GM19025 (cell line): Measurements from ENCODE around the gene PRKCE.

ENCODE experiments used
- ATAC-seq: cut with Tn5 transposase; IDR thresholded peaks from one replicate; pipeline ENCODE4 v1.9.1; 2021; ENCODE audit warnings: mild to moderate bottlenecking, low read depth, moderate library complexity; ENCODE audit not compliant: unreplicated experiment

PRKCE gene

DNA sequence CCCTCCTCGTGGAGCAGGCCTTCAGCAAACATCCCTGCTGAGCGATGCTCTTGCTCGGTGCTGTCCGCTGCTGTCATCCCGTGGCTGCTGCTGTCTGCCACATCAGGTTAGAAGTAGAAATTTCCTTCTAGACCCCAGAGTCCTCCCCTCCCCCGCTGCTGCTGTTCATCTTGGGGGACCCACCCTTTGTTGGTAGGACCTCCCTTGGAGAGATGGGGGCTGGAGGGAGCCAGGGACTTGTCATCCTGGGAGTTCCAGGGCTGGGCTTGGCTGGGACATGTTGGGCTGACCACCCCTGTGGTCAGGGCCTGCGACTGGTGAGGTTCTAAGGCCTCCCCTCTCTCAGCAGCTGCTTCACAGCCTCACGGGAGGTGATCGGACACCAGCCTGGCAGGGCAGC lies 122.4 kb downstream of the PRKCE start:
- ATAC-seq = no peak

DNA sequence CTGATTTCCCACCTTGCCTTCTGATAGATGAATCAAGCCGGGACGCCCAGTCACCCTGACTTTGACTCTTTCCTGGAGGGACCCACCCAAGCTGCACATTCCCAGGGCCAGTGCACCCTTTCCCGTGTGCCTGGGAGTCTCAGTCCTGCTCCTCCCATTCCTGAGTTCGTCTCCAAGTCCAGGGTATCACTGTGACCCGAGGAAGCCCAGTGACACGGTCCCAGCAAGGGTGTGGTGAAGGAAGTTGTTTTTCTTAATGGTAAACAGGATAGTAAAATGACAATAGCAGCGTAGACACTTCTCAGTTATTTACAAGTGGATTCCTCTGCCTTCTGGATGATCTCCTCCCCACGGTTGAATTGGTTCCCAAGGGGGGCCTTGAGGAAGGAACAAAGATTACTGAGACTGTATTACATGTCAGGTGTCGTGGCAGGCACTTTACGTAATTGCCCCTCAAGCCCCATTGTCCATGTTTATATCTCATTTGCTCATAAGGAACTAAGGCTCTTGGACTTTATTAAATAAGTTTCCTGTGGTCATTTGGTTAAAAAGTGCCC lies 123.3 kb downstream of the PRKCE start:
- no peak for ATAC-seq

DNA sequence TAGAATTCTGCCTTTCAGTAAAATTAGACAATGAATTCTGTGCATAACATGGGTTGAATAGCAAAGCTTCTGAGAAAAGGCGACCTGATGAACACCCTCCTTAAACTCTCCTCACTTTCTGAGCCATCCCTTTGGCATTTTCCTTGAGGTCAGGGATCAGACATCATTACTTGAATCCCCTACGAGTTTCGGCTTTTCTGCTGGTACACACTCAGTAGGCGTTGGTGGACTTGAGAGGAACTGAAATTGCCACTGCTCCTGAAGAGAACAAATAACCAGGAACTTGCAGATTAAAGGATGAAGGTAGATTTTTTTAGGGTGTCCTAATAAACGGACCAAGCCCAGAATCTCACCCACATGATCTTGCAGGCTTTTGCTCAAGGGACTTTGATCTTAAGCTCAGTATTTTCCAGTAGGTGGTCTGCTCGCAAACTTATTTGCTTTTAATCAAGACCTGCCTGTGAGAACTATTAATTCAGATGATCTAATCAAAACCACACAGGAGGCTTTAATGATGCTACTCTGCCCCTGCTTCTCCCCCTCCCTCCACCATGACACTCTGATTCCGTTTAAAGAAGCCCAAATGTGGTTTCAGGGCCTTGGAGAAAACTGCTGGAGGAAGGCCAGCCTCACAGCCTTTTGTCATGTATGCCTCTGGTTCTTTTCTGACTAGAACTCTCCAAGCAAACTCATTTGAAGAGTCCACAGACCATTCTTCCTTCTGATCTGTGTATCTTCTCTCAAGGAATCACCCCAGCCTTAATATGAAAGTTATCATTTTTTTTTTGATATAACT lies 124.9 kb downstream of the PRKCE start:
- ATAC-seq = no peak

DNA sequence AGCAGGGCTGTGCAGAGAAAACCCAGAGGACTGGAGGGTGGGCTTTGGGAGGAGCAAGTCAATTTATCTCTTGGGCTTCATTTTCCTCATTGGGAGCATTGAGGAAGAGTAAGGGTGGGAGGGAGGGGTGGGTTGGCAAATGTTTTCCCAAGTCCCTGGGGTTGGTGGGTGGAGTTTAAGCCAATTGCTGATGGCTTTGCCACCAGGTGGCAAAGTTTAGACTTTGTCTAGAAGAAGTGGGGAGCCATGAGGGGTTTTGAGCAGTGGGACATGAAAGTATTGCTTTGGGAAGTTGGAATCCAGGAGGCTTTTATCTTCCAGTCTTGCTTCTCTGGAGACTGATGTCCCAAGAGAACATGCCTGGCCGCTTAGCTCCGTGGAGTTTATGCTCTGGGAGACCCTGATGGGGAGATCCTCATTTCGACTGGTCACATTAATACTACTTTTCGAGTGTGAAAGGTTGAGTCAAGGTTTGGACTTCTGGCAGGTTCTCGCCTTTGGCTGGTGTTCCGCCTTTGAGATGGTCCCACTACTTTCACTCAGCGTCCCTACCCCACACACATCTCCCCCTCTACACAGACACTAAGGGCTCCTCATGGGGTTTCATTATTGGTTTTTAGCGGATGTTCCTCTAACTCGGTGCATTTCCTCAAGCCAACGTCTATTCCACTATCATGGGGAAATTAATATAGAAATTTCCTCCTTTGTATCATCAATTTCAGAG lies 126.7 kb downstream of the PRKCE start:
- ATAC-seq = no peak

DNA sequence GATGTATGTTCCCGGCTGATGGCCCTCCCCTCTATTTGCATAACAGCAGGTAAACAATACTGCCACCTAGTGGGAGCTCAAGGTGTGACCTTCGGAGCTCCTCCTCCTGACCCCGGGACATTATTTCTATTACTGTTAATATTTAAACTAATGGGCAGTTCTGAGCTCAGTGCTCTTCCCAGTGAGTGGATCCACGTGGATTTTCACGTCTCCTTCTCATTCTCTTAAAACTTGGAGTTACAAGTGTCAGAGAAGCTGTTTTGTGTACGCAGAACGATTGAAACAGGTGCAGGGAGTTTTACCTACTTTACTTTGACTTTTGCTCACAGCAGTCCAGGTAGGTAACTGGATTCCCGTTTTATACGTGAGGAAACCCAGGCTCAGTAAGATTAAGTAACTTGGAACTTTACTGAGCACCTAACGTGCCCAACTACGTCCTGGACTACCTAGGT lies 127.3 kb downstream of the PRKCE start:
- ATAC-seq = no peak

DNA sequence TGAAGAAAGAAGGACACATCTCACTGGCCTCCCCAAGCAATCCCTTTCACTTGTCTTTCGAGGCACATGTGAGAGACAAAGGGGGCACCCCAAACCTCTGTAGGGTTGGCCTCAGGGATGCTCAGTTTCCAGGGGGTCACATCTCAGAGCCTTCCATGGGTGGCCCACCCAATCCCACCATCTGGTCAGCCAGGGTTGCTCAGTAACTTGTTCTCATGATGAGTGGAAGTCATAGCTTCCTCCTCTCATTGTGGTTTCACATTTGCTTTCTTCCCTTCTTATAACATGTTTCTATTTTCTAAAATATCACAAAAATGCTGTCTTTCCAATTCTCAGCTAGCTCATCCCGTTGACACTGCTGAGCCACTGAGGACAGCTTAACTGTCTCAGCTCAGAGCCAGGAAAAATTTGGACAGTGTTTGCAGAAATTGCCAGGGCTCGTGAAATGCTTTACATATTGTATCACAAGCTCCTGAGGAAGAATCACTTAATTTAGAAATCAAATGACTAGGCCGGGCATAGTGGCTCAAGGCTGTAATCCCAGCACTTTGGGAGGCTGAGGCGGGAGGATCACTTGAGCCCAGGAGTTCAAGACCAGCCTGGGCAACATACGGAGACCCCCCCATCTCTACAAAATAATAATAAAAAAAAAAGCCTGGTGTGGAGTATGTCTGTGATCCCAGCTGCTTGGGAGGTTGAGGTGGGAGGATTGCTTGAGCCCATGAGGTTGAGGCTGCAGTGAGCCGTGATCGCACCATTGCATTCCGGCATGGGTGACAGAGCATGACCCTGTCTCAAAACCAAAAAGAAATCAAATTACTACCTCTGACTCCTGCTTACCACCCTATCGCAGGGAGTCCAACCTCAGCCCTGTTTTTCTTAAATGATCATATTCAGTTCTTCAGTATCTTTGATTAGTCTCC lies 129.3 kb downstream of the PRKCE start:
- no peak for ATAC-seq

DNA sequence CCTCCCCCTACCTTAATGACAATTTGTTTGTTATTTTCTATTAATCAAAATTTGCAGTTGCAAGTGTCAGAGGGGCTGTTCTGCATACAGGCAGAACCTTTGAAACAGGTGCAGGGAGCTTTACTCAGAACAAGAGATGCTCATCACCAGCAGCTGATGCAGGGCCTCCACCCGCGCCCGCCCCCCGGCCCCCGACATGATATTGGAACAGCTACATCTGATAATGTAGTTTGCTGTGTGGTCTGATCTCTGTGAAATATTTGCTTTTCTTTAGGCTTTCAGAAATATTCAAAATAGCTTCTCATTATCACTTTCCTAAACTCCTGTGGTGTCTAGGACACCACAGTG lies 130.0 kb downstream of the PRKCE start:
- no peak for ATAC-seq

DNA sequence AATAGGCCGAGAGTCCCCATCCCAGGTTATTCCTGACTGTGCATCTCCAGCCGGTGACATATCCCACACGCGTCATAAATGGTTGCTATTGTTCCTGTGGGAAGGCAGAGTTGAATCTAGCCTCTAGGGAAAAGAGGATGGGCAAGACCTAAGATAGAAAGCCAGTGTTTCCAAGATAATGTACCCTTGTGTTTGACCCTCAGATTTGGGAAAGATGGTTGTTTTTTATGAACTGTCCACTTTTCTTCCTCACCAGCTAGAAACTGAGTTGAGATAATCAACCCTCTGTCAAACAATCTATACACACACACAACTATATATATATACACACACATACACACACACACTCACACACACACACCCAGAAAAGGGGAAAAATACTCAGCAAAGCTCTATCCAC lies 131.0 kb downstream of the PRKCE start:
- ATAC-seq = no peak

DNA sequence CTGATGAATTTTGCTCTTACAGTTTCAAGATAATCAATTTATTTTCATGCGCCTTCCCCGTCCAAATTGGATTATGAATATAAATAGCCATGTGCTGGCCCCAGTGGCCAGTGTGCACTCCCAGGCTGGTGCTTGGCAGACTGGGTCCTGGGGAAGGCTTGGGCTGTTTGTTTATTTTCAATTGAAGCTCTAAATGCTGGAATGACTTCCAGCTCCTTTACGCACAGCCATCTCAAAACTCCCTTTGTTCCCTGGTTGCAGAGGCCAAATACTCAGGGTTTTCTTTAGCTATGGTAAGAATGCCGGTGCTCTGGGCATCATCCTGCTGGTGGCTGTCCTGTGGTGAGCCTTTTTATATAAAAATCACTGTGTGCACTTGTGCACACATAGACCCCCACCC lies 131.5 kb downstream of the PRKCE start:
- no peak for ATAC-seq

DNA sequence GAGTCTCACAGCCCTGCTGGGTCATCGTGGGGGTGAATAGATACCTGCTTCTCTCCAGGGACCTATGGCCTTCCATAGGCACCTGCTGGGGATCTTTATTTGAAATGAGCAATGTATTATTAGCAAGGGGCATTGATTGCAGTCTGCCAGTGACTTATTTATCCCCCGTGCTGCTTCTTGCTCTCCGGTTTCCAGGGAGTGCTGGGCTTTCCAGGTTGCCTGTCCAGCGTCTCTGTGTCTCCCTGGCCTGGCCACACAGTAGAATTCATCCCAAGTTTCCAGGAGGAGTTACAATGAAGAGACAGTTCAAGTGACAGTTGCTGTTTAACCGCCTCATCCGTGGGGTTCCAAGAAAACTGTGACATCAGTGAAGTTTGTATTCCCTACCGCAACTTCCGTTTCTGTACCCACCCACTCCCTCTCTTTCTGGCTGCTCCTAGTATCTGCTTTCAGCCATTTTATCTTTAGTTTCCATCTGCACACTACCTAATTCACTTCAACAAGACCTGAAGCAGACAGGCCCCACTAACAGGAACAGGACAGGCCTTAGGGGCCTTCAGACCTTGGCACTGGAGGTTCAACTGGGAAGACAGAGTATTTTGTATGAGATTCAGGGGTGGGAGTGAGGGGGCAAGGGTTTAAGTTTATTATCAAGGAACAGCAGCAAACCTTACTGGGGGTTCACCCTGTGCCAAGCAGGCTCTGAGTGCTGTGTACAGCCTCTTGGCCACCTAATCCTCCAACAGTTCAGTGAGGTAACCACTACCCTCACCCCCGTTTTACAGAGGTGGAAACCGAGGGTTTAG lies 134.8 kb downstream of the PRKCE start:
- no peak for ATAC-seq

DNA sequence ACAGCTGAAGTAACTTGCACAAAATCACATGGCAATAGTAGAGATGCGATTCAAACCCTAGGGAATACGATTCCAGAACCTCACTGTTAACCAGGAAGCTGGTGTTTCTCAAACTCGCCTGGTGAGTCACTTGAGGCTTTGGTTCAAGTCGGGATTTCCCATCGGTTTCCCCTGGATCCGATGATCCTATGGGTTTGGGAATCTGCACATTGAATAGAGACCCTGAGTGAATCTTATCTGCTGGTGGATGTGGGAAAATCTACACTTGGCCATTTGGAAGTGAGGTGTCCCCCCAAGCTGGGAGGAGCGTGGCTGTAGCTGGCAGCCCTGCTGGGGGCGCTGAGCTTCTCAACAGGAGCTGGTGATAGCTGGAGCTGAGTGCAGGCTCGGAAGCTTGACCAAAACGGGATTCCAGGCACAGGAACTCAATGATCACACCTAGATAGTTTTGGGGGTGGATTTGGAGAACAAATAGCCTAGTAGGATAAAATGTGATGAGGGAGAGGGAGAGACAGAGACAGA lies 135.4 kb downstream of the PRKCE start:
- ATAC-seq = no peak

DNA sequence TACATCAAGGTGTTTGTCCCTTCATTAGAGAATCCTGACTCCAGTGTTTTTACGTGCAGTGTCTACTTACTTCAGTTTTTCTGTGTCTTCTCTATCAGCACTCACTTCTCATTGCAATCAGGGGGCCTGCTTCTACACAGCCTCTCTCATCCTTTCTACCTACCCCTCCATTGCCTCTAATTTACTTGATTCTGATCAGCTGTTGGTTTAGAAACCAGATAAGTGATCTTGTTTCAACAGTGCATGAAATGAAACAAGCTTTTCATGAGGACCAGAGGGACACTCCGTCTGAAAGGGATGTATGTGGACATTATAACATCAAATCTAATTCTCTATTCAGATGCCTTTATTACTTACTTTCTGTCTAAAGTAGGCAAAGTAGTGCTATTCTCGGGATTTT lies 136.9 kb downstream of the PRKCE start:
- no peak for ATAC-seq

DNA sequence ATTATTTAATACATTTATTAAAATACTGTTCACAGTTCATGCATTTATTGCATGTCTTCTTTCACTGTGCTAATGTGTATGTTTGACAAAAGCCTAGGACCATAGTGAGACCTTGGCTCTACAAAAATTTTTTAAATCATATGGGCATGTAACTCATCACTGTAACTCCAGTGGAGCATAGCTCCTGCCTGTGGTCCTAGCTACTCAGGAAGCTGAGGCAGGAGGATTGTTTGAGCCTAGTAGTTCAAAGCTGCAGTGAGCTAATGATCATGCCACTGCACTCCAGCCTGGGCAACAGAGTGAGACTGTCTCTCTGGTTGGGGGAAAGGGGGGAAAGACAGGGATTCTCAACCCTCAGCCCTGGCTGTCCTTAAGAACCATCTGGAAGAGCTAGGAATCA lies 137.8 kb downstream of the PRKCE start:
- no peak for ATAC-seq

DNA sequence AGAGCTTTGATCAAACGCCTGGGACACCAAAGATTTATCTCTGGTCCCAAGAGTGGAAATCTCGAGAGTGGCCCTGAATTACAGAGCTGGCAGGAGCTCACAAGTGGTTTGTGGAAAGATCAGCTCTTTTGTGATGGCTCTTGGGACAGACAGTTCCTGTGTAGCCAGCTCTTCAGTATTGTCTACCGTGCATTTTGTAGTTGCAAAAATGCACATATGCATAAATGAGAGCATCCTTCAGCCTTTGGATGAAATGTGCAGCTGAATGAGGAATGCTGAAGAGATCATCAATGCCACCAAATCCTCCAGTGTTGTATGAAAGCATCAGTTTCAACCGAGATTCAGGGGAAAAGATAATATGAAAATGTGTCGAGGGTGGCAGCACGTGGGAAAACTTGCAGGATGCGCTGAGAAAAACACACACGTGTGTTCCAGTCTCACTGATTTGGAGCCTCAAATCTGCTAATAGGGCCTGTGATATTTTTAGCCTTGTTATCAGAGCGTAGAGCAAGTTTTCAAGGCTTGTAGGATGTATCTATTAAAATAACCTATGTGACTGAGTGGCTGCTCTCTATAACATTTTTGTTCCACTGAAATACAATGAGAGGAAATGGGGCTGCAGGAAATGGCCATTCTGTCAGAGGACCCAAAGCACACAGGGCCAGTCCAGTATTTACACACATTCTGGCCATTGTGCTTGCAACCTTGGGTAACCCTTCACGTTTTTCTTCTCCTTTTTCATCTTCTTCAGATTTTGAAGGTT lies 138.7 kb downstream of the PRKCE start:
- ATAC-seq = no peak

DNA sequence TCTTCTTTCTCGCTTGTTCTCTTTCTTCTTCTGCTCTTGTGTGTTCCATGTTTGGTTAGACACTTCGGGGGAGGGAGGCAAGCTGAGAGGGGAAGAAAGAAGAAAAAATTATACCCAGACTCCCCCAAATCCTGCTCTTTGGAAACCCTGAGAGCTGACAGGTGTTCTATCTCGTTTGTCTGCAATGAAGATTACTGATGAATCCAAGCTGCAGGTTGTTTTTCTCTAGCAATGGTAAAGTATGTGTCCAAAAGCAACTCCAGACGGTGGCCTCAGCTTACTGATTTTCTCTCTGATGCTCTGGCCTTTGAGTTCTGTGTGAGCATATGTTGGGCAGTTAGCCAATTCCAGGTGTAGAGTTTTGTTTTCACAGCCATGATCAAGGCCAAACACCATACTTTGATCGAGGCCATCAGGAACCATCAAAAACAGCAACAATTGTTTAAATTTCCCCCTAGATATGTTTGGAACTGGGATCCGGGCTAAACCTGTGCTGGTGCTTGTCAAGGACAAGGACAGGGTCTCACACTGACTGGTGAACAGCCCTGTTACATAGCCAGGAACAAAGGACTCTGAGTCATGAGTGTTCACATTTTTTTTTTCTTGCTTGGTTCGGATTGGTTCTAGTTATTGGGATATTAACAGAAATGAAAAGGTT lies 142.0 kb downstream of the PRKCE start:
- no peak for ATAC-seq

DNA sequence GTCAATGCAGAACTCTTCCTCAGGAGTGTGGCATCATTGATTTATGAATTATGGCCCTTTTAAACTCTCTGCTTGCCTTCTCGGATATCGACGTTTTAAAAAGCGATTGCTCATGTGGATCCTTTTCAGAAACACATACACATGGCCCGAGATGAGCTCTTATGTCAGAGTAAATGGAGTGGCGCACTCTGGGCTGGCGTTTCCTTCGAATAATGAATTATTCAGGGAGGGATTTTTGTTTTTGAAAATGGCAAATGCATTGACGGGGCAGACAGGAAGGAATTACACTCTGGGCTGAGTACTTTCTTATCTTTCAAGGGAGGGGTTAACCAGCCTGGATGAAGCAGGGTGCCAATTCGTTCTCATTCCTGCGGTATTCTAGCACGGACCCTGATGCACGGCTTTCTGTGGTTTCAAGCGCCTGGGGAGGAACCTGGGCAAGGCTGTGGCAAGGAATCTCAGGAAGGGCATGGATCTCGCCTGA lies 142.7 kb downstream of the PRKCE start:
- no peak for ATAC-seq

DNA sequence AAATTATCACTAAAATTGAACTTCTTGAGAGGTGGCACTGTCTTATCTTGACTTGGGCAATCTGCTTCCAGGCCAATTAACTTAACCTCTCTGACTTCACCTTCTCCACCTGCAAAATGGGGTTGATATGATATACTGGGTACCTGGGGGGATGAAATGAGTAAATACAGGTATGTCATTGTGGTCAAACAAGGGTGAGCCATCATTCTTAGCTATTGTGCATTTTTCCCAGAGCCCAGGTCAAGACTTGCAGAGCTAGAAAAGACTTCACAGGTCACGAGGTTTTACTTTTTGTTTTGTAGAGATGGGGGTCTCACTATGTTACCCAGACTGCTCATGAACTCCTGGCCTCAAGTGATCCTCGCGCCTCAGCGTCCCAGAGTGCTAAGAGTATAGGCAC lies 145.0 kb downstream of the PRKCE start:
- ATAC-seq = no peak

DNA sequence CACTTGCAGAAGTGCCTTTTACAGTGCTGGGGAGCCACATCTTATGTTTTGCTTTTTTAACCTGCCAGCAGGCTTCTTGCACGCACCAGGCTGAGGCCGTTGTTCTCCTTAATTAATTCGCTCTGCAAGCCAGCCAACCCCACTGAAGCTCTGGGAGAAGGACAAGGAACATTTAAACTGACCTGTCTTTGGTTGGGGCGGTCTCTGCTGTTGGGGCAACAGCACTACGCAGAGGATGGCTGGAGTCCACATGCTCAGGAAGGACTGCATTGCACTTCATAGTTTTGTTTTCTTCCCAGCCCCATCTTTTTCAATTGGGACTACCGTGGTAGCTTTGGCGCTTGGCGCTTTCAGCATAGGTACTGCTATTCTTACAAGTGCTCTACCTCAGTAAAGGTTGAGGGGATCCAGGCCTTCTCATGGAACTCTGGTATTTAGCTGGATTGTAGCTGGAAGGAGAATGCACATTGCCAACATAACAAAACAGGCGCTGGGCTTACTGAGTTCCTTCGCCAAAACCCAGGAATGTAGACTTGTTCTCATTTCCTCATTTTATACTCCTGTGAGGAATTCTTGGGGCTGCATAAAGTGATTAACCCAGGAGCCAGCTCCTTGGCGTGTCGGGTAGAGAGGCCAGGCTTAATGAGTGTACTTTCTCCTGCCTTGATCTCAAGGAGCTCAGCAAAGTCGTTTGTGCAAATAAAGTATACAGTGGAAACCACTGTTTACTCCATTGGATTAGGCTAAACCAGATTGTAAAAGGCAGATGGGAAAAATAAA lies 146.2 kb downstream of the PRKCE start:
- no peak for ATAC-seq
